GM13976 (cell line): ENCODE results near the gene CERS2.

ENCODE experiments used
- DNase-seq: peaks from one replicate; pipeline ENCODE4 v3.0.0; 2012; ENCODE audit warnings: low spot score
- CTCF ChIP-seq: IDR thresholded peaks from 2 replicates; pipeline ENCODE4 v1.5.1; 2012; ENCODE audit warnings: borderline replicate concordance, mild to moderate bottlenecking; ENCODE audit not compliant: insufficient read depth; ENCODE audit errors: extremely low read depth, missing control alignments, control extremely low read depth
- in situ Hi-C: fragments of 300-500 bp; cut with MboI; formaldehyde crosslinking; loops from one replicate; pipeline ENCODE4 v1.12.0; 2022; ENCODE audit warnings: low sequenced_read_pairs, mixed read lengths, inconsistent platforms; ENCODE audit not compliant: unreplicated experiment

CERS2 gene

GRCh38 chr1:150997949-150998348, 23.3 kb upstream of the CERS2 start:
- in situ Hi-C loops = no loop called here
- TF ChIP-seq CTCF = no peak
- no peak for DNase-seq

DNA sequence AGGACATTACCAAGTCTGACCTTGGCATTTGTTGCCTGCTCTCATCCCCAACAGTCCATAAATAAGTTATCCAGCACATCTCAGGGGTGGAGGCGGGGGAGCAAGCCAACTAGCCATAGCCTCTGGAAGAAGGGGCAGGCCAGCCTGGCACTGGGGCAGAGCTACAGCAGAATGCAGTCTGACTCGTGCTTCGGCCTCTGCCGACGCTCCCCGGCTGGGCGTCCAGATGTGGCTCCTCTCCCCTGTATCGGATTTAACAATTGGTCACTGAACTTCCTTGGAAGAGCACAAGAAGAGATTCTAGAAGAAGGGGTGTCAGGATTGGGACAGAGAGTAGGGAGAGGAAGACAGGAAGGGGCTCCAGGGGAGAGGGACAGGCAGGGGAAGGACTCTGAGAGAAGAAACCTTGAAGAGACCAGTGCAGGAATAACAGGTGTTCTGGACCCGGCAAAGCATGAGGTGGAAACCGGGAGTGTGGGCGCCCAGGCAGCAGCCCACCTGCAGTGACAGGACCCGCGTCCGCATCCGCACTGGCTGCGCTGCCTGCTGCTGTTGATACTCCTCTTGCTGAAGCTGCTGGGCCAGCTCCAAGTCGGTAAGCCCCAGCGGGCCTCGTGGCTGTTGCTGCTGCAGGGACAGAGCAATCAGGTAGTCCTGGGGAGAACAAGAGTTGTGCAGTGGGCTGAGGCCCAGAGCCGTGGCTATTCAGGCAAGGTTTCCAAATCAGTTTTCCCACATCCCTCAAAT, 22.7 kb upstream of the CERS2 start:
- no peak for DNase-seq
- in situ Hi-C loops = no loop called here
- no peak for TF ChIP-seq CTCF

DNA sequence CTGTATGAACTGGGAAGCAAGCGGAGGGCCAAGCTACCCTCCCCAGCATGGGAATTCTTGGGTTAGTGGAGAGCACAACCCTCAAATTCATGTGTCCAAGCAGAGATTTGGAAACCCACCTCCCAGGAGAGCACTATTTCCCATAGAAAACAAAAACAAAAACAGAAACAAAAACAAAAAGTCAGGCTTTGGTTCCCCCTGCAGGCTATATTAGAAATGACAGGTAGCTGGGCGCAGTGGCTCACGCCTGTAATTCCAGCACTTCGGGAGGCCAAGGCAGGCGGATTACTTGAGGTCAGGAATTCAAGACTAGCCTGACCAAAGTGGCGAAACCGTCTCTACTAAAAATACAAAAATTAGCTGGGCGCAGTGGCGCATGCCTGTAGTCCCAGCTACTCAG, 21.3 kb upstream of the CERS2 start:
- TF ChIP-seq CTCF = peak; percentile 66
- DNase-seq = no peak
- in situ Hi-C loops = no loop called here

- in situ Hi-C loops = no loop called here
- TF ChIP-seq CTCF = no peak
- DNase-seq = no peak
Observed at GRCh38 chr1:150995460-150995859, 20.8 kb upstream of the CERS2 start.

DNA sequence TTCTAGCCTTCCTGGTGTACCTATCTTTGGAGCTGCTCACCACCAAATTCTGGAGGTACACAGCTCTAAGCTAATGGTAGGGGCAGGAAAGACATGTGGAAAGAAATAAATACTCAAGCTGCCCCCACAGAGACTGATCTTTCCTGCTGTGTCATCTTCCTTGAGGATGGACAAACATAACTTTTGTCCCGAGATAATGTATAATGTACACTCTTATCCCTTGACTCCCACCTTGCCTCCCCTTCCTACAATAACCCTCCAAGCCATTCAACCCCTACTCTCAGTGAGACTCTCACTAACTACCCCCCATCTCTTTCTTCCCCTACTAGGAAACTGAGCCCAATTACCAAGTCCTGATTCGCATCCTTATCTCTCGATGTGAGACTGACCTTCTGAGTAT, 19.6 kb upstream of the CERS2 start:
- no peak for TF ChIP-seq CTCF
- in situ Hi-C loops = no loop called here
- no peak for DNase-seq

GRCh38 chr1:150992626-150993025, 18.0 kb upstream of the CERS2 start:
- DNase-seq = no peak
- TF ChIP-seq CTCF = no peak
- in situ Hi-C loops = no loop called here
